Head of caudate nucleus (tissue), 42 donors: ENCODE measurements around the gene MCTP1.
"Not testable (repeated sequence)": the region's sequence is repeated elsewhere in the genome, so short reads cannot be mapped to it uniquely, and the experiment has no call there.

Source experiments
- DNase-seq, 42 donors: peaks; one replicate each; pipeline versions ENCODE4 v3.0.0 to v3.0.0-alpha.2; 2020 to 2021; ENCODE audit warnings: mixed read lengths in 7 of 42
- intact Hi-C: fragments of 100-400 bp; cut with DNase I; formaldehyde crosslinking; loops from one replicate; pipeline ENCODE4 v1.15.0; 2022

Gene MCTP1

GRCh38 chr5:95018511-95018910 lies 266.4 kb downstream of the MCTP1 start:
- peak in 9 of 42 donors; percentile 6 to 70 (median 43) for DNase-seq
- intact Hi-C loops, result no loop called here

- no peak for DNase-seq
- intact Hi-C loops, result no loop called here
These were observed 275.1 kb downstream of the MCTP1 start for GRCh38 chr5:95009812-95010211.

- intact Hi-C loops, result no loop called here
- DNase-seq, result no peak
These were observed 276.8 kb downstream of the MCTP1 start for GRCh38 chr5:95007921-95008597.

GRCh38 chr5:95005811-95006210 lies 279.1 kb downstream of the MCTP1 start:
- DNase-seq, result peak in 15 of 42 donors; percentile 9 to 70 (median 36)
- intact Hi-C loops, result no loop called here

GRCh38 chr5:94998670-94999069 lies 286.2 kb downstream of the MCTP1 start:
- no peak for DNase-seq
- intact Hi-C loops, result no loop called here

GRCh38 chr5:94994537-94994936 lies 290.4 kb downstream of the MCTP1 start:
- DNase-seq, result not testable (repeated sequence)

GRCh38 chr5:94993491-94993890 lies 291.4 kb downstream of the MCTP1 start:
- no peak for DNase-seq
- intact Hi-C loops, result no loop called here

More at GRCh38 chr5:94994537-94994936, 290.4 kb downstream of the MCTP1 start:
- intact Hi-C loops, result not testable (repeated sequence)

GRCh38 chr5:94992325-94992724 lies 292.6 kb downstream of the MCTP1 start:
- no peak for DNase-seq
- intact Hi-C loops, result no loop called here

- intact Hi-C loops, result no loop called here
- DNase-seq, result no peak
These were observed 300.9 kb downstream of the MCTP1 start for GRCh38 chr5:94983861-94984535.

GRCh38 chr5:94977437-94977836 lies 307.5 kb downstream of the MCTP1 start:
- intact Hi-C loops, result loop anchor here (10.0 kb wide), 1 partner anchor 277 kb away; no protein-coding TSS in a partner anchor
- no peak for DNase-seq

GRCh38 chr5:94976853-94977252 lies 308.0 kb downstream of the MCTP1 start:
- intact Hi-C loops, result loop anchor here (10.0 kb wide), 1 partner anchor 278 kb away; no protein-coding TSS in a partner anchor
- no peak for DNase-seq

- intact Hi-C loops, result loop anchor here (10.0 kb wide), 1 partner anchor 283 kb away; no protein-coding TSS in a partner anchor
- DNase-seq, result no peak
These were observed 312.6 kb downstream of the MCTP1 start for GRCh38 chr5:94972268-94972667.

GRCh38 chr5:94969174-94969573 lies 315.7 kb downstream of the MCTP1 start:
- DNase-seq, result no peak
- intact Hi-C loops, result no loop called here

GRCh38 chr5:94968507-94969095 lies 316.3 kb downstream of the MCTP1 start:
- DNase-seq, result peak in 11 of 42 donors; percentile 15 to 47 (median 29)
- intact Hi-C loops, result no loop called here

- intact Hi-C loops, result no loop called here
- DNase-seq, result no peak
These were observed 317.4 kb downstream of the MCTP1 start for GRCh38 chr5:94967525-94967924.

GRCh38 chr5:94959279-94959678 lies 325.6 kb downstream of the MCTP1 start:
- intact Hi-C loops, DNase-seq: not testable (repeated sequence)

- DNase-seq, result peak in 1 of 42 donors; percentile 3
- intact Hi-C loops, result no loop called here
These were observed 339.2 kb downstream of the MCTP1 start for GRCh38 chr5:94945656-94946055.

GRCh38 chr5:94944160-94944559 lies 340.7 kb downstream of the MCTP1 start:
- intact Hi-C loops, result no loop called here
- no peak for DNase-seq

GRCh38 chr5:94941122-94941755 lies 343.7 kb downstream of the MCTP1 start:
- intact Hi-C loops, result no loop called here
- no peak for DNase-seq

- intact Hi-C loops, result no loop called here
- DNase-seq, result no peak
These were observed 352.6 kb downstream of the MCTP1 start for GRCh38 chr5:94932259-94932658.
